Common myeloid progenitor, CD34-positive (primary cell): ENCODE results near the gene HS3ST5.

Experiments
- CTCF ChIA-PET: fragments of 350-600 bp; sonication (Branson Sonifier 250); formaldehyde crosslinking; loops from one replicate; lab custom pipeline; 2021; ENCODE audit warnings: antibody characterized with exemption; lab: Charles Lee
- POLR2A ChIA-PET: fragments of 350-600 bp; sonication (Branson Sonifier 250); formaldehyde crosslinking; loops from one replicate; lab custom pipeline; 2021; ENCODE audit warnings: antibody characterized with exemption; lab: Charles Lee
- DNase-seq, 3 donors: peaks; one replicate each; pipeline versions ENCODE4 v3.0.0 to v3.0.0-alpha.2; 2013
- H3K27ac ChIP-seq, 2 experiments: 1 replicate in 1 of 2; 2 replicates in 1 of 2; pipeline ENCODE4 v1.7.0; 2013; ENCODE audit warnings: inconsistent platforms in 2 of 2, low read length in 2 of 2, mild to moderate bottlenecking in 2 of 2, low read depth in 1 of 2, moderate library complexity in 1 of 2; ENCODE audit not compliant: severe bottlenecking in 2 of 2, insufficient read depth in 1 of 2, poor library complexity in 1 of 2
- H3K27me3 ChIP-seq, 5 experiments: replicated peaks in 2 of 5; 1 replicate in 3 of 5; 2 replicates in 2 of 5; pipeline versions ENCODE4 v1.6.1 to v1.7.0; 2013; ENCODE audit warnings: low read length in 4 of 5, mild to moderate bottlenecking in 2 of 5, moderate library complexity in 2 of 5, inconsistent platforms in 1 of 5; ENCODE audit not compliant: insufficient read depth in 5 of 5, control insufficient read depth in 4 of 5
- H3K36me3 ChIP-seq, 4 experiments: 1 replicate in 2 of 4; 2 replicates in 2 of 4; pipeline versions ENCODE4 v1.6.1 to v1.7.0; 2013; ENCODE audit warnings: low read length in 3 of 4, control low read depth in 1 of 4, mild to moderate bottlenecking in 1 of 4; ENCODE audit not compliant: control insufficient read depth in 4 of 4, insufficient read depth in 4 of 4
- H3K4me1 ChIP-seq, 4 experiments: 1 replicate in 3 of 4; 2 replicates in 1 of 4; pipeline versions ENCODE4 v1.6.1 to v1.7.1; 2013; ENCODE audit warnings: low read length in 3 of 4, mild to moderate bottlenecking in 3 of 4, control low read depth in 1 of 4, inconsistent platforms in 1 of 4, moderate library complexity in 1 of 4; ENCODE audit not compliant: control insufficient read depth in 4 of 4, insufficient read depth in 4 of 4; ENCODE audit errors: control extremely low read depth in 1 of 4
- H3K4me3 ChIP-seq, 7 experiments: 1 replicate in 4 of 7; 2 replicates in 3 of 7; pipeline versions ENCODE4 v1.5.1 to v1.7.0; 2013; ENCODE audit warnings: mild to moderate bottlenecking in 7 of 7, low read length in 6 of 7, moderate library complexity in 6 of 7, inconsistent platforms in 2 of 7, low read depth in 2 of 7, control low read depth in 1 of 7; ENCODE audit not compliant: insufficient read depth in 4 of 7, control insufficient read depth in 1 of 7; ENCODE audit errors: extremely low read depth in 1 of 7
- H3K9me3 ChIP-seq, 5 experiments: 1 replicate in 4 of 5; 2 replicates in 1 of 5; pipeline versions ENCODE4 v1.6.1 to v1.7.1; 2013; ENCODE audit warnings: low read length in 4 of 5, mild to moderate bottlenecking in 2 of 5, inconsistent platforms in 1 of 5, low read depth in 1 of 5, moderate library complexity in 1 of 5; ENCODE audit not compliant: control insufficient read depth in 4 of 5, insufficient read depth in 2 of 5; ENCODE audit errors: control extremely low read depth in 1 of 5
- WGBS: methylation state at CpG from one replicate; pipeline ENCODE4 v1.1.5; 2013; ENCODE audit not compliant: insufficient coverage; 5-methylcytosine and 5-hydroxymethylcytosine counted together

Gene HS3ST5

DNA sequence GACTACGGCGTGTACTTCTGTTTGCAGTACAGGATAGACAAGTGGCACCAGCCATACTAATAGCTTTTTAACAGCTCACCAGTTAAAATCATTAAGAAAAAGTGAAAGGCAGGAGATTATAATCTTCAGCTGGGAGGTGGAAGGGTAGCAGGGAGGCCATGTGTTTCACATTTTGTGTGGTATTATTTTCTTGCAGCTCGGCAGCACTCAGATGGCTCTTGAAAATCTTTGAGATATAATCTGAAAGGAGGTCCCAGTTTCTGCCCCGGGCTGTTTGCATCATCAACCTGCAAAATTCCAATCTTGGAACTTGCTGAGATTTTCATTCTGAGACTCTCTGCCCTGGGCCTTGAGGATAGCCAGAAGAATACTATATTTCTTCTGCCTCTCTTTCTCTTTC lies 284.4 kb downstream of the HS3ST5 start:
- DNase-seq, result no peak
- no peaks in the 10 kb centered on the region for H3K36me3 ChIP-seq
- no peaks in the 10 kb centered on the region for H3K27me3 ChIP-seq
- H3K27ac ChIP-seq, result no peak overlapping the region
- no peak overlapping the region for H3K4me3 ChIP-seq
- CTCF ChIA-PET, result no interaction called here
- 89% methylated on average over 2 of the region's 4 CpGs for WGBS
- POLR2A ChIA-PET, result interaction anchor here (0.5 kb wide), 1 partner anchor 34 kb away, joined by 3 read pairs; no protein-coding TSS in a partner anchor
- H3K4me1 ChIP-seq, result no peaks in the 10 kb centered on the region
- no peaks in the 10 kb centered on the region for H3K9me3 ChIP-seq

DNA sequence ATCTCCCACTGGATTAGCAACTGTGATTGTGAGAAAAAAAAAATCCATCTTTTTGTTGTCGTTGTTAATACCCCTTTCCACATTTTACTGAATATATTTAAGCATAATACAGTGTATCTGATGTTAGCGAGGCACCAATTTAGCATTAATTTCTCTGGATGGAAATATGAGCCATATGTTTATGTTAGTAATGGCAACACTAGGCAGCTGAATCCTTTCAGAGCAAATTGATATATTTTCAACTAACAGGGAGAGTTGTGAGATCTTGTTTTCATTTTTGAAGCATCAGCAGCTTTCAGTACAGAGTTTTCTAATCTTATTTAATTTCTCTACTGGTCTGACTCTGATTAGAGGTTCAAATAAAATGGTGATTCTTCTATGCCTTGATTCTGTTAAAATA lies 287.1 kb downstream of the HS3ST5 start:
- H3K9me3 ChIP-seq, result no peaks in the 10 kb centered on the region
- H3K27ac ChIP-seq, result no peak overlapping the region
- no CpG with 5 or more reads among the region's 2 CpGs for WGBS
- no peak for DNase-seq
- H3K4me1 ChIP-seq, result no peaks in the 10 kb centered on the region
- no peak overlapping the region for H3K4me3 ChIP-seq
- ChIA-PET POLR2A (interaction anchor here (0.6 kb wide), 1 partner anchor 883 kb away, joined by 3 read pairs; no protein-coding TSS in a partner anchor), CTCF (no interaction called here)
- no peaks in the 10 kb centered on the region for H3K36me3 ChIP-seq
- H3K27me3 ChIP-seq, result no peaks in the 10 kb centered on the region

DNA sequence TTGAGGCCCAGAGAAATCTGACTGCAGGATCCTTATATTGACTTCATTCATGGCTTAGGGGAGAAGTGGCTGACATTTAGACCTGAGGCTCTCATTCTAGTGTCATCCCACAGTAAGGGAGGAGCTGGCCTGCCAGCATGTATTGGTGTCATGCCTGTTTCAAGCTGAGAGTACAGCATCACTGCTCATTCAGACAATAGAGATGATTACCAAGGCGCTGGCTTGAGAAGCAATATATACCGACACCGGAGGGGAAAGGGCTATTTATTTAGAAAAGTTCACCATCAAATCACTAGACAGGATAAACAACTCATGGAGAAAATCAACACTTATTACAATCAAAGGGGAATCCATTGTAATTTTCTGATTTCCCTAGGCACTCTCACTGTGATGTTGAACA lies 287.5 kb downstream of the HS3ST5 start:
- H3K4me1 ChIP-seq, result no peaks in the 10 kb centered on the region
- no peak overlapping the region for H3K4me3 ChIP-seq
- H3K36me3 ChIP-seq, result no peaks in the 10 kb centered on the region
- no peaks in the 10 kb centered on the region for H3K9me3 ChIP-seq
- DNase-seq, result no peak
- CTCF ChIA-PET, result no interaction called here
- no peaks in the 10 kb centered on the region for H3K27me3 ChIP-seq
- POLR2A ChIA-PET, result interaction anchor here (0.6 kb wide), 1 partner anchor 883 kb away, joined by 3 read pairs; no protein-coding TSS in a partner anchor
- H3K27ac ChIP-seq, result no peak overlapping the region
- WGBS, result no CpG with 5 or more reads among the region's 3 CpGs

DNA sequence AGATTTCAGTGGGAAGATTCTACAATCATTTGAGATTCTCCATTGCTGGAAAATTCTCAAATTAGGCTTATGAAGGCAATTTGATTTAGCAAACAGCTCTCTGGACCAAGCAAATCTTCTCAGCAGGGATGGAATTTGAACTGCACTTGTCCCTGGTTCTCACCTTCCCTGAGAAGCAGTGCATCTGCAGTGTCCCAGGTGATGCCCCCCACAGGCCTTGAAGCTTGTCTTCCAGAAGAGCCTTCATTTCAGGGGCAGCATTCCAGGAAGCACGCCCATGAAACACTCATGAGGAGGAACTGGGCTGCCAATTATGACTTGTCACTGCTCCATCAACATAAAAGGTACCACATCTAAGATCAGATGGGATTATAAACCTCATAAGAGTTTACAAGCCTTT lies 289.0 kb downstream of the HS3ST5 start:
- no peaks in the 10 kb centered on the region for H3K9me3 ChIP-seq
- ChIA-PET POLR2A (no interaction called here), CTCF (no interaction called here)
- no peaks in the 10 kb centered on the region for H3K27me3 ChIP-seq
- H3K4me1 ChIP-seq, result no peaks in the 10 kb centered on the region
- no peak overlapping the region for H3K27ac ChIP-seq
- H3K36me3 ChIP-seq, result no peaks in the 10 kb centered on the region
- no peak overlapping the region for H3K4me3 ChIP-seq
- WGBS, result 100% methylated on average over 1 of the region's 1 CpG
- no peak for DNase-seq

DNA sequence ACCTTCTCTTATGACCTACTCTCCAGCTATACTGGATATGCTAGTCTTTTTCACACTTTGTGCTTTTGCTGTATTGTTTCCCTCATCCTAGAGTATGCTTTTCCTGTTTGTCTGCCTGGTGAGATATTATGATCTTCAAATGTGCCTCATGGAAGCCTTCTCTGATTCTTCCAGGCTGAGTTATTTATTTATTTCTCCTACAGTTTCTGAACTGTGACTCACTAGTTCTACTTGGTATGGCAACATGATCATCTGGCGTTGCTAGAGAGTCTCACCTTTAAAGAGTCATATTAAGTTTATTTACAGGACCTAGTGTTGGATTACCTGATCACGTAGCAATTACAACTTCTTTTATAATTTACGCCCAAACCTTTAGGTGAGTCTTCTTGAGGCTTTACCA lies 290.7 kb downstream of the HS3ST5 start:
- H3K9me3 ChIP-seq, result no peaks in the 10 kb centered on the region
- no peak for DNase-seq
- H3K4me3 ChIP-seq, result no peak overlapping the region
- no peaks in the 10 kb centered on the region for H3K4me1 ChIP-seq
- ChIA-PET CTCF (no interaction called here), POLR2A (no interaction called here)
- no peak overlapping the region for H3K27ac ChIP-seq
- WGBS, result 83% methylated on average over 2 of the region's 3 CpGs
- H3K27me3 ChIP-seq, result no peaks in the 10 kb centered on the region
- H3K36me3 ChIP-seq, result no peaks in the 10 kb centered on the region

DNA sequence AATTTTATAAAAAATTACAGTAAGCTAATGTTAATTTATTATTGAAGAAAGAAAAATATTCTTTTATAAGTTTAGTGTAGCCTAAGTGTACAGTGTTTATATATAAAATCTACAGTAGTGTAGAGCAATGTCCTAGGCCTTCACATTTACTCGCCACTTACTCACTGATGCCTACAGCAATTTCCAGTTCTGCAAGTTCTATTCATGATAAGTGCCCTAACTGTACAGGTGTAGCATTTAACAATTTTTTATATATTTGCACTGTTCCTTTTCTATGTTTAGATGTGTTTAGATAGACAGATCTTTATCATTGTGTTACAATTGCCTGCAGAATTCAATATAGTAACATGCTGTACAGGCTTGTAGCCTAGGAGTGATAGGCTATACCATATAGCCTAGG lies 291.8 kb downstream of the HS3ST5 start:
- Histone ChIP-seq H3K4me1 (no peaks in the 10 kb centered on the region), H3K9me3 (no peaks in the 10 kb centered on the region), H3K27me3 (no peaks in the 10 kb centered on the region), H3K27ac (no peak overlapping the region), H3K4me3 (no peak overlapping the region), H3K36me3 (no peaks in the 10 kb centered on the region)
- ChIA-PET POLR2A (no interaction called here), CTCF (no interaction called here)
- WGBS, result no CpG with 5 or more reads among the region's 1 CpG
- DNase-seq, result no peak

DNA sequence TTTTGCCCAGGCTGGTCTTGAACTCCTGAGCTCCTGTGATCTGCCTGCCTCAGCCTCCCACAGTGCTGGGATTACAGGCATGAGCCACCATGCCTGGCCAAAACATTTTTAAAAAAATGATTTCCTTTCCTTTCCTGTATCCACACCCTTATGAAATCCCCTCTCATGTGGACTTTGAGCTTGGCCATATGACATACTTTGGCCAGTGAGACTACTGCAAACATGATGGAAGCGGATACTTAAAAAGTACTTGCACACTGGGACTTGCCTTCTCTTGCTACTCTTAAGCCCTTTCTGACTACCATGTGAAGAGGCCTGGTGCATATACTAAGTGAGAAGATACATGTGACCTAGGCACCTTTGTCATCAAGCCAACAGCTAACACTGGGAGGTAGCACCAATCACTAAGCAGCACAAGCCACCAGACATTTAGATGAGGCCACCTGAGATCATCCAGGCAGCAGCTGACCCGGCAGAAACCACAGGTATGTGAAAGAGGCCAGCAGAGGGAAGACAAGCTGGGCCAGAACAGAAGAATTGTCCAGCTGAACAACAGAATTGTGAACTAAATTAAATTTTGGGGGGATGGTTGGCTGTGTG lies 293.4 kb downstream of the HS3ST5 start:
- ChIA-PET CTCF (no interaction called here), POLR2A (no interaction called here)
- Histone ChIP-seq H3K9me3 (no peaks in the 10 kb centered on the region), H3K27me3 (no peaks in the 10 kb centered on the region), H3K4me3 (no peak overlapping the region), H3K27ac (no peak overlapping the region), H3K4me1 (no peaks in the 10 kb centered on the region), H3K36me3 (no peaks in the 10 kb centered on the region)
- 88% methylated on average over 2 of the region's 2 CpGs for WGBS
- no peak for DNase-seq
